ACHN (cell line): Measurements from ENCODE around the gene TMEM204.

Experiments
- DNase-seq: peaks from one replicate; pipeline ENCODE4 v3.0.0-alpha.2; 2015
- in situ Hi-C: cut with HindIII; loops from 2 replicates; pipeline ENCODE4 v1.10.0; 2017; ENCODE audit warnings: low sequenced_read_pairs, low pct_ligation_motif_present, low pct_unique_long_range_greater_than_20kb

Gene TMEM204

GRCh38 chr16:1497014-1497598, 36.4 kb upstream of the TMEM204 start:
- no peak for DNase-seq
- in situ Hi-C loops = no loop called here

DNA sequence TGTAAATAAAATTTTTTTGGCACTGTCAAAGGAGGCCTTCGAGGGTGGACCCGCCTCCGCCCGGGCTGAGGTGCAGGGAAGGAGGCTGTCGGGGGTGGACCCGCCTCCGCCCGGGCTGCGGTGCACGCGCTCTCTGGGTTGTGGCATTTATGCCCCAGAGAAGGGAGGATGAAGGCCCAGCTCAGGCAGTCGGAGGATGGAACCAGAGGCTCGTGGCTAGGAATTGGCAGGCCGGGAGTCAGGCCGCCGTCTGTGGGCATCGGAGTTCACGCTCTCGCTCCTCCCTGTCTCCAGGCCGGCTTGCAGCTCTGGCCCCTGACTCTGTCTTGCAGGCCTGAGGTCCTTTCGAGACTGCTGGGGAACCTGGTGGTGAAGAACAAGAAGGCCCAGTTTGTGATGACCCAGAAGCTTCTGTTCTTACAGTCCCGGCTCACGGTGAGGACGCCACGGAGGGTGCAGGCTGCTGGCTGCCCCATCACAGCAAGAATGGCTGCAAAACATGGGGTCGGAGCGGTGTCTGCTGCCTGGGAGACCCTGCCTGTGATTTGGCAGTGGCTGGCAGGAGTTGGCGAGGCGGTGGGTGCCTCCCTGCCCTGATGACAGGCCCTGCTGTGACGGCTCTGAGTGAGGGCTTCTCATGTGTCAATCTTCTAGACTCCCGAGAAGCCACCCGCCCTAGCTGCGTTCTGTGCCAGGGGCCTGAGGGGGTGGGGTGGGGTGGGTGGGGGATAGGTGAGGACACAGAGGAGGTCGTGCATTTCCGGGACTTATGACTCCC, 34.4 kb upstream of the TMEM204 start:
- DNase-seq = no peak
- in situ Hi-C loops = no loop called here

DNA sequence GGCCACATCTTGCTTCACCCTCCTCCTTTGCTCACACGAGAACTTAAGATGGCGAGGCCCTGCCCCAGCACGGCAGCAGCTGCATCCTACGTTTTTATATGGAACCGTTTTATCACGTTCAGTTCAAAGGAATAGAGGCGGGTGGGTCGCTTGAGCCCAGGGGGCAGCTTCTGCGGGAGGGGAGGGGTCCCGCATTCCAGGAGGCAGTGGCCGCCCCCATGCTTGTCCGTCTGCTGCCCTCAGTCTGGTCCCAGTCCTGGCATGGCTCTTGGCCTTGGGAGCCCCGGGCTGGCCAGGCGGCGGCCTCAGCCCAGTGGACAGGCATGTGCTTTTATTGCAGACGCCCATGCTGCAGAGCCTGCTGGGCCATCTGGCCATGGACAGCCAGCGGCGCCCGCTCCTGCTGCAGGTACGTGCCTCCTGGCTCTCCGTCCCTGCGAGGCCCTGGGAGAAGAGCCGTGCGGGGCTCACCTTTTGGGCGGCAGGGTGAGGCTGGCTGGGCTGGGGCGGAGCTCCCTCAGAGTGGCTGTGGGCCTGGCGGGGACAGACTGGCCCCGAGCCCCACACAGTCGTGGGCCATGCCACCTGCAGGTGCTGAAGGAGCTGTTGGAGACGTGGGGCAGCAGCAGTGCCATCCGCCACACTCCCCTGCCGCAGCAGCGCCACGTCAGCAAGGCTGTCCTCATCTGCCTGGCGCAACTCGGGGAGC, 33.6 kb upstream of the TMEM204 start:
- no peak for DNase-seq
- in situ Hi-C loops = no loop called here

GRCh38 chr16:1500465-1501150, 32.9 kb upstream of the TMEM204 start:
- no peak for DNase-seq
- in situ Hi-C loops = no loop called here

DNA sequence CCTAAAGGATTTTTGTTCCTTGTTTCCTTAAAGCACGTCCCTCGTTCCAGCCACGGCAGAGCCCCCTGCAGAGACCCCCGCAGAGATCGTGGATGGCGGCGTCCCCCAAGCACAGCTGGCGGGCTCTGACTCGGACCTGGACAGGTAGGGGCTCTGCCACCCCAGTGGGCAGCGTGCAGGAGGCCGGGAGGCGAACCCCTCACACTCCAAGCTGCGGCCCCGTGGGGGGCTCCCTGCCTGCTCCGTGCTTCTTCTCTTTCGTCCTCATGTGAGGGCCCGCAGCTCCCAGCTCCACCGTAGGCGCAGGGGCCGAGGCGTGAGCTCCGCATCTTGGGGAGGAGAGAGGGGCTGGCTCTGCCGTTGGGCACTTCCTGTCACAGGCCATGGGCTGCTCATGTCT, 31.8 kb upstream of the TMEM204 start:
- no peak for DNase-seq
- in situ Hi-C loops = no loop called here

DNA sequence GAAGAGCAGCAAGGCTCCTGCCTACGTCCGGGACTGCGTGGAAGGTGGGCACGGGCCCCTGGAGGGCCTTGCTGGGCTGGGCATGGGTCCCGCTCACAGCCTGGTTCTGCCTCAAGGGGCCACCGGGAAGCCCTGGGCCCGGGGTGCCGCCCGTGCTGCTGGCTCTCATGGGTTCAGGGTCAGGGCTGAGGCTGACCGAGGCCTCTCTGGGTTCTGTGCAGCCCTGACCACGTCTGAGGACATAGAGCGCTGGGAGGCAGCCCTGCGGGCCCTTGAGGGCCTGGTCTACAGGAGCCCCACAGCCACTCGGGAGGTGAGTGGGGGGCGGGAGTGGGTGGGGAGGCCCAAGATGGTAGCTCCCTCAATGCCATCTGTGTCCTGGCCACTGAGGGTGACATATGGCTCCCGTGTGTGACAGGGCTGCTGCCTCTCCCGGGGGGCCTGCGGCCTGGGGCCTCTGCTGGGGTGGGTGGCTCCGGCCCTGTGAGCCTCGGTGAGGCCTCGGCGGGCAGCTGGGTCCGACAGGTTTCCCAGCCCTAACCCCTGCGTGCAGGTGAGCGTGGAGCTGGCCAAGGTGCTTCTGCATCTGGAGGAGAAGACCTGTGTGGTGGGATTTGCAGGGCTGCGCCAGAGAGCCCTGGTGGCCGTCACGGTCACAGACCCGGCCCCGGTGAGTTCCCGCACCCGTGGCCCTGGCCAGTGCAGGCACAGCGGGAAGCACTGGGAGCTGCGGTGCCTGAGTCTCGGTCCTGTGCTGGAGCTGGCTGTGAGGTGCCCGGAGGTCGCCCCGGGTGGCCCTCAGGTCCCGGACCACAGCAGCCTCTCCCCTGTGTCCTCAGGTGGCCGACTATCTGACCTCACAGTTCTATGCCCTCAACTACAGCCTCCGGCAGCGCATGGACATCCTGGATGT, 31.1 kb upstream of the TMEM204 start:
- in situ Hi-C loops = no loop called here
- DNase-seq = no peak

DNA sequence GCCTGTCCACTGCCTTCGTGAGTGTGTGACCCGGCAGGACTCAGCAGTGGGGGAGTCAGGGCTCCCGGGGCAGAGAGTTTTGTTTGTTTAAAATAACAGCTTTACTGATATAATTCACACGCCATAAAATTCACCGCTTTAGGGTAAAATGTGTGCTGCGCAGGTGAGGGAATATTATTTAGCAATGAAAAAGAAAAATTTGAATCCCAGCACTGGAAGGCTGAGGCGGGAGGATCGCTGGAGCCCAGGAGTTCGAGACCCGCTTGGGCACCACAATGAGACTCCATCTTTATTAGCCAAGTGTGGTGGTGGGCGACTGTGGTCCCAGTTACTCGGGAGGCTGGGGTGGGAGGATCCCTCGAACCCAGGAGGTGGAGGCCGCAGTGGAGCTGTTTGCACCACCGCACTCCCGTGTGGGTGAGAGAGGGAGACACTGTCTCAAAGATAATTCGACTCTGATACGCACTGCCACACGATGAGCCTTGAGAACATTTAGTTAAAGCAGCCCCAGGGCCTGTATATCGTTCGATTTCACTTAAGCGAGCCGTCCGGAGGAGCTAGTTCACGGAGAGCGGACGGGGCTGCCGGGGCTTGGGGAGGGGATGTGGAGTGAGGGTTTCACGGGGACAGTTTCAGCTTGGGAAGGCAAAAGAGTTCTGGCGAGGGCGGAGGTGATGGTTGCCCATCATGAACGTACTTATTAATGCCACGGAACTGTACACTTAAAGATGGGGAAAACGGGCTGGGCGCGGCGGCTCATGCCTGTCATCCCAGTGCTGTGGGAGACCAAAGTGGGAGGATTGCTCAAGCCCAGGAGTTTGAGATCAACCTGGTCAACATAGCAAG, 30.1 kb upstream of the TMEM204 start:
- DNase-seq = no peak
- in situ Hi-C loops = no loop called here

- in situ Hi-C loops = no loop called here
- DNase-seq = no peak
These were observed 28.2 kb upstream of the TMEM204 start for GRCh38 chr16:1505073-1505844.

DNA sequence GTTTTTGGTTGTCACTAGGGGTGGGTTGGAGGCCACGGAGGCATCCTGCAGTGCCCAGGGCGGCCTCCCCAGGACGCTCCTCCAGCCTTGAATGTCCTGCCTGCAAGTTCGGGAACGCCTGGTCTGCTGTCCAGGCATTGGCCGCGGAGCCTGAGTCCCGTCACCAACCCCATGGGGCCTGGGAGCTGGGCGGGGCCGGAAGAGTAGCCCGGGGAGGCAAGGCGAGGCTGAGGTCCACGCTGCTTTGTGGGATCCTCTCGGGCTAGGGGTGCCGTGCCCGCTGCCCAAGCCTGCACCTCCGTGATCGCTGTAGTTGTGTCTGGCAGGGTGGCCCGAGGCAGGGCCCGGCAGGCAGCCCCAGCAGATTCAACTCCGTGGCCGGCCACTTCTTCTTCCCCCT, 27.6 kb upstream of the TMEM204 start:
- in situ Hi-C loops = no loop called here
- no peak for DNase-seq

- DNase-seq = no peak
- in situ Hi-C loops = no loop called here
These were observed 26.8 kb upstream of the TMEM204 start for GRCh38 chr16:1506494-1507213.

GRCh38 chr16:1508494-1509187, 24.8 kb upstream of the TMEM204 start:
- DNase-seq = no peak
- in situ Hi-C loops = no loop called here

GRCh38 chr16:1509307-1510221, 23.9 kb upstream of the TMEM204 start:
- in situ Hi-C loops = no loop called here
- no peak for DNase-seq

DNA sequence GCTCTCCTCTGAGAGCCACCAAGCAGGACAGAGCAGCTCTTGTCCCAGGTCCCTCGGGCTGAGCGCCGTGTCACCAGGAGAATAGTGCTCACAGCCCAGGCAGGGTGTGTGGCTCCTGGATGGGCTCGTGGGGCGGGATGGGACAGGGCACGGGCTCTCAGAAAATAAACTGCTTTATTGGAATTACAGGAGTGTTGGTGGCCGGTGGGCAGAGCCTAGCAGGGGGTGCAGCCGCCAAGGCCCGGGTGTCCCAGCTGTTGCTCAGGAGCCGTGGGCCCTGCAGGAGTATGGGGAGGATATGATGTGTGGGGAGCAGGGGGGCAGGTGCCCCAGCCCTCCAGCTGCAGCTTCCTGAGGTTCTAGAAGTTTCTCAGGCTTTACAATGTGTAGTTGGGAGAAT, 23.2 kb upstream of the TMEM204 start:
- DNase-seq = no peak
- in situ Hi-C loops = no loop called here

GRCh38 chr16:1510941-1511351, 22.5 kb upstream of the TMEM204 start:
- in situ Hi-C loops = no loop called here

More at GRCh38 chr16:1510941-1511351, 22.5 kb upstream of the TMEM204 start:
- no peak for DNase-seq
